Measurements from ENCODE around the gene TAF4B. TPM values are rescaled to one million over a fixed set of nuclear protein-coding genes. Genes with fewer than 3 reads are reported as not detected.
"Not testable (repeated sequence)": the region's sequence is repeated elsewhere in the genome, so short reads cannot be mapped to it uniquely, and the experiment has no call there.

TAF4B gene
- total RNA-seq, 1 donor from 2014 or later, result 3.2 TPM

DNA sequence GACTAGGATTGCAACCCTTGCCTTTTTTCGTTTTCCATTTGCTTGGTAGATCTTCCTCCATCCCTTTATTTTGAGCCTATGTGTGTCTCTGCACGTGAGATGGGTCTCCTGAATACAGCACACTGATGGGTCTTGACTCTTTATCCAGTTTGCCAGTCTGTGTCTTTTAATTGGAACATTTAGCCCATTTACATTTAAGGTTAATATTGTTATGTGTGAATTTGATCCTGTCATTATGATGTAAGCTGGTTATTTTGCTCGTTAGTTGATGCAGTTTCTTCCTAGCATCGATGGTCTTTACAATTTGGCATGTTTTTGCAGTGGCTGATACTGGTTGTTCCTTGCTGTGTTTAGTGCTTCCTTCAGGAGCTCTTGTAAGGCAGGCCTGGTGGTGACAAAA is 16.1 kb downstream of the TAF4B start:
- not testable (repeated sequence) for H3K4me3 ChIP-seq (ENCODE audit: insufficient read depth, low read depth, low read length); FAIRE-seq; H3K9me3 ChIP-seq (ENCODE audit: insufficient read depth, low read depth, low read length); H3K4me2 ChIP-seq (ENCODE audit: low read length); H3K27ac ChIP-seq (ENCODE audit: low read depth, low read length); H2AFZ ChIP-seq (ENCODE audit: low read depth, low read length); H3K4me1 ChIP-seq (ENCODE audit: insufficient read depth, low read length); H3K4me3 Mint-ChIP-seq (ENCODE audit: unreplicated experiment); H3K79me2 ChIP-seq (ENCODE audit: insufficient read depth, low read length); H3K4me1 Mint-ChIP-seq (ENCODE audit: low read depth, unreplicated experiment); H3K36me3 ChIP-seq (ENCODE audit: insufficient read depth, low read length); H3K9ac ChIP-seq (ENCODE audit: low read length); H4K20me1 ChIP-seq (ENCODE audit: insufficient read depth, low read length); H3K27me3 ChIP-seq (ENCODE audit: insufficient read depth, low read length); H3K36me3 Mint-ChIP-seq (ENCODE audit: low read depth, unreplicated experiment); DNase-seq (ENCODE audit: low read depth); H3K27ac Mint-ChIP-seq (ENCODE audit: unreplicated experiment); H3K27me3 Mint-ChIP-seq (ENCODE audit: low read depth, unreplicated experiment)
- peaks cover 14% of the 10 kb centered on the region for H3K9me3 Mint-ChIP-seq (ENCODE audit: unreplicated experiment)

DNA sequence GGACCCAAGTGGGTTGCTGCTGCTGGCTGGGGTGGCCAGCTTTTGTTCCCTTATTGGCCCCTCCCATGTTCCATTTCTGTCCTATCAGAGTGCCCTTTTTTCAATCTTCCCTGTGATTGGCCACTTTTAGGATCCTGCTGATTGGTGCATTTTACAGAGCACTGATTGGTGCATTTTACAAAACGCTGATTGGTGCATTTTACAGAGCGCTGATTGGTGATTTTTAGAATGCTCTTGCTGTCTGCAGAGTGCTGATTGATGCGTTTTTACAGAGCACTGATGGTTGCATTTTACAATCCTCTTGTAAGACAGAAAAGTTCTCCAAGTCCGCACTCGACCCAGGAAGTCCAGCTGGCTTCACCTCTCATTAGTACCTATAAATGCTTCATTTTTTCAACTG is 19.2 kb downstream of the TAF4B start:
- not testable (repeated sequence) for H3K79me2 ChIP-seq (ENCODE audit: insufficient read depth, low read length); H3K27me3 ChIP-seq (ENCODE audit: insufficient read depth, low read length); H3K27me3 Mint-ChIP-seq (ENCODE audit: low read depth, unreplicated experiment); H3K4me2 ChIP-seq (ENCODE audit: low read length); H3K27ac ChIP-seq (ENCODE audit: low read depth, low read length); H3K4me3 Mint-ChIP-seq (ENCODE audit: unreplicated experiment); H3K36me3 ChIP-seq (ENCODE audit: insufficient read depth, low read length); H4K20me1 ChIP-seq (ENCODE audit: insufficient read depth, low read length); H3K9me3 ChIP-seq (ENCODE audit: insufficient read depth, low read depth, low read length); H3K9ac ChIP-seq (ENCODE audit: low read length); H3K4me1 Mint-ChIP-seq (ENCODE audit: low read depth, unreplicated experiment); FAIRE-seq; DNase-seq (ENCODE audit: low read depth); H3K4me3 ChIP-seq (ENCODE audit: insufficient read depth, low read depth, low read length); H3K27ac Mint-ChIP-seq (ENCODE audit: unreplicated experiment); H3K4me1 ChIP-seq (ENCODE audit: insufficient read depth, low read length); H3K36me3 Mint-ChIP-seq (ENCODE audit: low read depth, unreplicated experiment); H2AFZ ChIP-seq (ENCODE audit: low read depth, low read length)
- H3K9me3 Mint-ChIP-seq (ENCODE audit: unreplicated experiment), result peaks cover 14% of the 10 kb centered on the region

DNA sequence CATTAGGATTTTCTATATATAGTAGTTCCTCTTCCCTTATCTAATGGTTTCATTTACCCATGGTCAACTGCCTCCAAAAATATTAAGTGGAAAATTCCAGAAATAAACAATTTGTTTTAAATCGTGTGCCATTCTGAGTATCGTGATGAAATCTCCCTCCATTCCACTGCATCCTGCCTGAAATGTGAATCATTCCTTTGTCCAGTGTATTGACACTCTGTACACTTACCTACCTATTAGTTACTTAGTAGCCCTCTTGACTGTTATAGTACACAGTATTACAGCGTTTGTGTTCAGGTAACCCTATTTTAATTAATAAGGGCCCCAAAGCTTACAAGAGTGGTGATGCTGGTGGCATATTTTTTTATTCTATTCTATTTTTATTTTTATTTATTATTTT is 26.2 kb downstream of the TAF4B start:
- H3K36me3 Mint-ChIP-seq (ENCODE audit: low read depth, unreplicated experiment), result no peaks in the 10 kb centered on the region
- no peak for FAIRE-seq
- H3K4me1 Mint-ChIP-seq (ENCODE audit: low read depth, unreplicated experiment), result no peaks in the 10 kb centered on the region
- no peak for DNase-seq (ENCODE audit: low read depth)
- Histone ChIP-seq H3K27me3 (ENCODE audit: insufficient read depth, low read length) (no peaks in the 10 kb centered on the region), H3K4me3 (ENCODE audit: insufficient read depth, low read depth, low read length) (no peak overlapping the region), H3K36me3 (ENCODE audit: insufficient read depth, low read length) (no peaks in the 10 kb centered on the region), H3K4me1 (ENCODE audit: insufficient read depth, low read length) (no peaks in the 10 kb centered on the region), H2AFZ (ENCODE audit: low read depth, low read length) (no peak overlapping the region), H4K20me1 (ENCODE audit: insufficient read depth, low read length) (no peaks in the 10 kb centered on the region), H3K4me2 (ENCODE audit: low read length) (no peak overlapping the region), H3K9ac (ENCODE audit: low read length) (no peak overlapping the region), H3K79me2 (ENCODE audit: insufficient read depth, low read length) (no peaks in the 10 kb centered on the region), H3K27ac (ENCODE audit: low read depth, low read length) (no peak overlapping the region), H3K9me3 (ENCODE audit: insufficient read depth, low read depth, low read length) (no peaks in the 10 kb centered on the region)
- no peaks in the 10 kb centered on the region for H3K9me3 Mint-ChIP-seq (ENCODE audit: unreplicated experiment)
- no peak overlapping the region for H3K27ac Mint-ChIP-seq (ENCODE audit: unreplicated experiment)
- no peak overlapping the region for H3K4me3 Mint-ChIP-seq (ENCODE audit: unreplicated experiment)
- no peaks in the 10 kb centered on the region for H3K27me3 Mint-ChIP-seq (ENCODE audit: low read depth, unreplicated experiment)
- TF ChIP-seq, protein P1, sequence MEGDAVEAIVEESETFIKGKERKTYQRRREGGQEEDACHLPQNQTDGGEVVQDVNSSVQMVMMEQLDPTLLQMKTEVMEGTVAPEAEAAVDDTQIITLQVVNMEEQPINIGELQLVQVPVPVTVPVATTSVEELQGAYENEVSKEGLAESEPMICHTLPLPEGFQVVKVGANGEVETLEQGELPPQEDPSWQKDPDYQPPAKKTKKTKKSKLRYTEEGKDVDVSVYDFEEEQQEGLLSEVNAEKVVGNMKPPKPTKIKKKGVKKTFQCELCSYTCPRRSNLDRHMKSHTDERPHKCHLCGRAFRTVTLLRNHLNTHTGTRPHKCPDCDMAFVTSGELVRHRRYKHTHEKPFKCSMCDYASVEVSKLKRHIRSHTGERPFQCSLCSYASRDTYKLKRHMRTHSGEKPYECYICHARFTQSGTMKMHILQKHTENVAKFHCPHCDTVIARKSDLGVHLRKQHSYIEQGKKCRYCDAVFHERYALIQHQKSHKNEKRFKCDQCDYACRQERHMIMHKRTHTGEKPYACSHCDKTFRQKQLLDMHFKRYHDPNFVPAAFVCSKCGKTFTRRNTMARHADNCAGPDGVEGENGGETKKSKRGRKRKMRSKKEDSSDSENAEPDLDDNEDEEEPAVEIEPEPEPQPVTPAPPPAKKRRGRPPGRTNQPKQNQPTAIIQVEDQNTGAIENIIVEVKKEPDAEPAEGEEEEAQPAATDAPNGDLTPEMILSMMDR (IDR thresholded peaks at IDR 0.05; ENCODE audit: insufficient read depth, low read depth, low read length), result no peak
- TF ChIP-seq EZH2 (IDR thresholded peaks at IDR 0.05; ENCODE audit: insufficient read depth, low read length), result no peak

DNA sequence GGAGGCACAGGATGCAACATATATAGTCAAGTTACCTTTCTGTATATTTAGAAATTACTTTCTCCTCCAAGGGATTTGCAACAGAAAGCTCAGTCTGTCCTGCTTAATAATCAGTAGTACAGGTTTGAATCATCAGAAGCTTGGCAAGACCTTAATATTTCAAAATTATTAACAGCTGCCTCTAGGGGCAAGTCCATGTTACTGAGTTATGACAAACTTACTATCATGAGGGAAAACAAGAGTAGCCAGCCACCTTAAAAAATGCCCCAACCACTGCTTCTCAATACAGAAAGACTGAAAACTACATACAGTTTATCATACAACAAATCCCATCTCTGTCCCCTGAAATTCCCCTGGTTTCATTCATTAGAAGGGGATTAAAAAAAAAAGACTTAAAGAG is 28.6 kb downstream of the TAF4B start:
- not testable (repeated sequence) for FAIRE-seq; H3K4me3 Mint-ChIP-seq (ENCODE audit: unreplicated experiment); H3K9me3 Mint-ChIP-seq (ENCODE audit: unreplicated experiment); H3K4me1 Mint-ChIP-seq (ENCODE audit: low read depth, unreplicated experiment); H3K4me2 ChIP-seq (ENCODE audit: low read length); H3K27ac ChIP-seq (ENCODE audit: low read depth, low read length); H3K36me3 Mint-ChIP-seq (ENCODE audit: low read depth, unreplicated experiment); H3K4me1 ChIP-seq (ENCODE audit: insufficient read depth, low read length); H4K20me1 ChIP-seq (ENCODE audit: insufficient read depth, low read length); H3K9ac ChIP-seq (ENCODE audit: low read length); H3K27ac Mint-ChIP-seq (ENCODE audit: unreplicated experiment); H3K4me3 ChIP-seq (ENCODE audit: insufficient read depth, low read depth, low read length); H3K36me3 ChIP-seq (ENCODE audit: insufficient read depth, low read length); H3K27me3 ChIP-seq (ENCODE audit: insufficient read depth, low read length); H3K27me3 Mint-ChIP-seq (ENCODE audit: low read depth, unreplicated experiment); H3K79me2 ChIP-seq (ENCODE audit: insufficient read depth, low read length); DNase-seq (ENCODE audit: low read depth); H2AFZ ChIP-seq (ENCODE audit: low read depth, low read length); H3K9me3 ChIP-seq (ENCODE audit: insufficient read depth, low read depth, low read length)
